GM13976 (cell line): ENCODE results near the gene TBCK.

Experiments
- DNase-seq: peaks from one replicate; pipeline ENCODE4 v3.0.0; 2012; ENCODE audit warnings: low spot score
- in situ Hi-C: fragments of 300-500 bp; cut with MboI; formaldehyde crosslinking; loops from one replicate; pipeline ENCODE4 v1.12.0; 2022; ENCODE audit warnings: low sequenced_read_pairs, mixed read lengths, inconsistent platforms; ENCODE audit not compliant: unreplicated experiment
- TF ChIP-seq, protein P1 (sequence below): IDR thresholded peaks from 2 replicates; pipeline ENCODE4 v1.5.1; 2012; ENCODE audit warnings: borderline replicate concordance, mild to moderate bottlenecking; ENCODE audit not compliant: insufficient read depth; ENCODE audit errors: extremely low read depth, missing control alignments, control extremely low read depth

The TBCK gene

DNA sequence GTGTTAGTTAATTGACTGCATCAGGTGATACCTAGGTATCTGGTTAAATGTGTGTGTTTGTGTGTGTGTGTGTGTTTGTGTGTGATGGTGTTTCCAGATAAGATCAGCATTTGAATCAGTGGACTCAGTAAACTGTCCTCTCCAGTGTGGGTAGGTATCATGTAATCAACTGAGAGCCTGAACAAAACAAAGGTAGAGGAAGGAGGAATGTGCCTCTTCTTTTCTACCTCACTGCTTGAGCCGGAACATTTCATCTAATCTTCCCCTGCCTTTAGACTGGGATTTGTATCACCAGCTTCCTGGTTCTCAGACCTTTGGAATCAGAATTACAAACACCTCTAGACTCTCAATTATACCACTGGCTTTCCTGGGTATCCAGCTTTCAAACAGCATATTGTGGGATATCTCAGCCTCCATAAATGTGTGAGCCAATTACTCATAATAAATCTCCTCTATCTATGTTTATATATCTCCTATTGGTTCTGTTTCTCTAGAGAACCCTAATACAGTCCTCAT, 120.5 kb downstream of the TBCK start:
- in situ Hi-C loops: no loop called here
- TF ChIP-seq, protein P1, sequence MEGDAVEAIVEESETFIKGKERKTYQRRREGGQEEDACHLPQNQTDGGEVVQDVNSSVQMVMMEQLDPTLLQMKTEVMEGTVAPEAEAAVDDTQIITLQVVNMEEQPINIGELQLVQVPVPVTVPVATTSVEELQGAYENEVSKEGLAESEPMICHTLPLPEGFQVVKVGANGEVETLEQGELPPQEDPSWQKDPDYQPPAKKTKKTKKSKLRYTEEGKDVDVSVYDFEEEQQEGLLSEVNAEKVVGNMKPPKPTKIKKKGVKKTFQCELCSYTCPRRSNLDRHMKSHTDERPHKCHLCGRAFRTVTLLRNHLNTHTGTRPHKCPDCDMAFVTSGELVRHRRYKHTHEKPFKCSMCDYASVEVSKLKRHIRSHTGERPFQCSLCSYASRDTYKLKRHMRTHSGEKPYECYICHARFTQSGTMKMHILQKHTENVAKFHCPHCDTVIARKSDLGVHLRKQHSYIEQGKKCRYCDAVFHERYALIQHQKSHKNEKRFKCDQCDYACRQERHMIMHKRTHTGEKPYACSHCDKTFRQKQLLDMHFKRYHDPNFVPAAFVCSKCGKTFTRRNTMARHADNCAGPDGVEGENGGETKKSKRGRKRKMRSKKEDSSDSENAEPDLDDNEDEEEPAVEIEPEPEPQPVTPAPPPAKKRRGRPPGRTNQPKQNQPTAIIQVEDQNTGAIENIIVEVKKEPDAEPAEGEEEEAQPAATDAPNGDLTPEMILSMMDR: no peak
- no peak for DNase-seq

DNA sequence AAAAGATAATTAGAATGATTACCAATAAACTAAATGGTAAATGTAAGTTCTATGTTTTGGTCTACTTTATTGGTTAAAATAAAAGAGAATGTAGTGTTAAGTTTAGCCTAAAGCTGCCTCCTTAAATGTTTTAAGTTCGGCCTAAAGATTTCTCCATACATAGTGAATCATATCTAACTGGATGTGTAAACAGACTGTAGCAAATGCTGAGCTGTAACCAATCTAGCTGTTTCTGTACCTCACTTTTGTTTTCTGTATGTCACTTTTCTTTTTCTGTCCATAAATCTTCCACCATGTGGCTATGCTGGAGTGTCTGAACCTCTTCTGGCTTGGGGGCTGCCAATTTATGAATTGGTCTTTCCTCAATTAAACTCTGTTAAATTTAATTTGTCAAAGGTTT, 121.2 kb downstream of the TBCK start:
- no peak for DNase-seq
- in situ Hi-C loops: no loop called here
- TF ChIP-seq, protein P1: no peak

GRCh38 chr4:106192131-106192530, 123.9 kb downstream of the TBCK start:
- DNase-seq: no peak
- TF ChIP-seq, protein P1: no peak
- in situ Hi-C loops: no loop called here

DNA sequence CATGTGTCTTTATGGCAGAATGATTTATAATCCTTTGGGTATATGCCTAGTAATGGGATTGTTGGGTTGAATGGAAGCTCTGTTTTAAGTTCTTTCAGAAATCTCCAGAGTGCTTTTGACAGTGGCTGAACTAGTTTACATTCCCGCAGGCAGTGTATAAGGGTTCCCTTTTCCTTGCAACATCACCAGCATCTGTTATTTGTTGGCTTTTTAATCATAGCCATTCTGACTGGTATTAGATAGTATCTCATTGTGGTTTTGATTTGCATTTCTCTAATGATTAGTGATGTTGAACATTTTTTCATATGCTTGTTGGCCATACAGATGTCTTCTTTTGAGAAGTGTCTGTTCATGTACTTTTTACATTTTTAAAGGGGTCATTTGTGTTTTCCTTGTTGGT, 129.8 kb downstream of the TBCK start:
- TF ChIP-seq, protein P1: no peak
- no peak for DNase-seq
- in situ Hi-C loops: no loop called here

- in situ Hi-C loops: no loop called here
- DNase-seq: no peak
- TF ChIP-seq, protein P1: no peak
Observed at GRCh38 chr4:106183551-106183950, 132.5 kb downstream of the TBCK start.

DNA sequence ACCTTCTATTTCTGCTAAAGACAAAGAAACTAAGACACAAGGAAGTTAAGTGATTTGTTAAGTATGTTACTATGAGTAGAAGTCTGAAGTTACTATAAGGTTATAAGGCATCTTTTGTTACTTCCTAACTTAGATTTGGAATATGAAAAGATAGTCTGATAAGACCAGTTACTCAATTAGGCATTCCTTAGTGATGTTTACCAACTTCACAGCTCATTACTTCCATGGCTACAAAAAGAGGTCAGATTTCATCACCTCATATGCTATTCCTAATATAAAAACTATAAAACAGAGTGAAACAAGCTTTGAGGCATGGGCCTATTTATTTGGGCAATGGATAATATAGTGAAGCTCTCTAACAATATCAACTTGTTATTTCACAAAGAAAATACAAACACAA, 143.1 kb downstream of the TBCK start:
- TF ChIP-seq, protein P1: no peak
- no peak for DNase-seq
- in situ Hi-C loops: no loop called here
